Epithelial cell of proximal tubule (primary cell): ENCODE measurements around the gene DNAI1. TPM values are rescaled to one million over a fixed set of nuclear protein-coding genes. Genes with fewer than 3 reads are reported as not detected.

Source experiments
- DNase-seq: peaks from one replicate; pipeline ENCODE4 v3.0.0-alpha.2; 2011; ENCODE audit warnings: low read depth
- H3K4me3 ChIP-seq: 2 replicates; pipeline ENCODE4 v1.5.1; 2011; ENCODE audit warnings: low read depth, mild to moderate bottlenecking, low read length
- total RNA-seq: library from RNA; depleted of rRNA; stranded (reverse); fragments of >200 nt; gene quantifications from 2 replicates; pipeline ENCODE4 v1.2.3, GENCODE V29; 2015
- TF ChIP-seq, protein P1 (sequence below): conservative IDR thresholded peaks from 2 replicates; pipeline ENCODE4 v1.5.1; 2012; ENCODE audit warnings: low read depth, mild to moderate bottlenecking, low read length

DNAI1 gene
- total RNA-seq, 1 donor from 2014 or later = 0.06 TPM

DNA sequence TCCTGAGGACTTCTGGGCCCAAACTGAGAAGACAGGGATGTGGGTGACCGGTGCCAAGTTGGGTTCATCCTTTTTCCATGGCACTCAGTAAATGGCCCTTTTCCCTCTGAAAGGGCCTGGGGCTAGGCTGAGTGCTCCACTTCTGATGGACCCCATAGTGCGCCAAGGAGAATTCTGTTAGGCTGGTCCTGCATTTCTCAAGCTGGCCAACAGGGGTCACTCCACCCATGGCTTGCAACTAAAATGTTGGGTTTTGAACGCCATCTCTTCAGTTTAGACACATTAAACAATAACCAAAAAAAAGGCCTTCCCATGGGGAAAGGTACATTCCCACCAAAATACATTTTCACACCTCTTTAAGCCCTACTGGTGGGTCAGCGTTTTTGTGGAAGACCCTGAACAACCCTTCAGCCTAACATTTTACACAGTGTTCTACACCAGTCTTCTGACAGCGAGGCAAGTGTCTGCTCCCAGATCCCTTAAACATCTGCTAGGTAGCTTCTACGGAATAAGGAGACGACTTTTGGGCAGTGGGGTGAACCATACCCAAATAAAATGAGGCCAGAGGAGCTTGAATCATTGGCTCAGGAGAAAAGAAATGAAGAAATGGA lies 103.6 kb downstream of the DNAI1 start:
- no peak overlapping the region for H3K4me3 ChIP-seq
- DNase-seq = no peak
- TF ChIP-seq, protein P1, sequence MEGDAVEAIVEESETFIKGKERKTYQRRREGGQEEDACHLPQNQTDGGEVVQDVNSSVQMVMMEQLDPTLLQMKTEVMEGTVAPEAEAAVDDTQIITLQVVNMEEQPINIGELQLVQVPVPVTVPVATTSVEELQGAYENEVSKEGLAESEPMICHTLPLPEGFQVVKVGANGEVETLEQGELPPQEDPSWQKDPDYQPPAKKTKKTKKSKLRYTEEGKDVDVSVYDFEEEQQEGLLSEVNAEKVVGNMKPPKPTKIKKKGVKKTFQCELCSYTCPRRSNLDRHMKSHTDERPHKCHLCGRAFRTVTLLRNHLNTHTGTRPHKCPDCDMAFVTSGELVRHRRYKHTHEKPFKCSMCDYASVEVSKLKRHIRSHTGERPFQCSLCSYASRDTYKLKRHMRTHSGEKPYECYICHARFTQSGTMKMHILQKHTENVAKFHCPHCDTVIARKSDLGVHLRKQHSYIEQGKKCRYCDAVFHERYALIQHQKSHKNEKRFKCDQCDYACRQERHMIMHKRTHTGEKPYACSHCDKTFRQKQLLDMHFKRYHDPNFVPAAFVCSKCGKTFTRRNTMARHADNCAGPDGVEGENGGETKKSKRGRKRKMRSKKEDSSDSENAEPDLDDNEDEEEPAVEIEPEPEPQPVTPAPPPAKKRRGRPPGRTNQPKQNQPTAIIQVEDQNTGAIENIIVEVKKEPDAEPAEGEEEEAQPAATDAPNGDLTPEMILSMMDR = peak; percentile 64

DNA sequence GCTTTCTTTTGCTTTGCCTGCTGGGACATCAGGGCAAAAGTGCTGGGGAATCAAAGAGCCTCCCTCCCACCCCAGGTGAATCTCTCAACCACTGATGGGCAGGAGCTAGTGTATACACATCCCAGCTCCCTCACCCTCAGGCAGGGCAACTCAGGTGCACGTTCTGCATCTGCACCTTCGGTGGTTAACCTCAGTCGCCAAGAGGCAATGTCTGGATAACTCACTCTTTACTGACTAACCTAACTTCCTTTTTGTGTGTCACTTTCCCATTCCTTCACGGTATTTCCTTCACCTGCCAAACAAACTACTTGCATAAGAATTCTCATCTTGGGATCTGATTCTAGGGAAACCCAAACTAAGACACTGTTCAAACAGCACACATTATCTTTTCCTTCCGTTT lies 104.7 kb downstream of the DNAI1 start:
- TF ChIP-seq, protein P1 = no peak
- DNase-seq = no peak
- H3K4me3 ChIP-seq = no peak overlapping the region

DNA sequence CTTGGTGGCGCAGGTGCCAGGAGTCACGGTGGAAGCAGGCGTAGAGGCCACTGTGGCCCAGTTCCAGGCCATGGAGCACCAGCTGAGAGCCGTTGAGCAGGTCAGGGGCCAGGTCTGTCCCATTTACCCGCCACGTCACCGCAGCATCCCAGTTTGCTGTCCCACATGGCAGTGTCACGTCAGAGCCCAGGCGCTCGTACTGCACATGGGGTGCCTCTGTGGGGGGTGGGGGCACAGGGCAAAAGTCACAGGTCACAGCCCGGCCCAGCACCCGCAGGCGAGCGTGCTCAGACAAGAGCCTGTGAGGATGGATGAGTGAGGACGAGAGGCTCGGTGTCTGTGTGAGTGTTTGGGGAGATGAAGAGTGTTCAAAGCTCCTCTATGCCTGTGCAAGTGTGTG lies 106.0 kb downstream of the DNAI1 start:
- DNase-seq = no peak
- no peak overlapping the region for H3K4me3 ChIP-seq
- TF ChIP-seq, protein P1 = no peak

DNA sequence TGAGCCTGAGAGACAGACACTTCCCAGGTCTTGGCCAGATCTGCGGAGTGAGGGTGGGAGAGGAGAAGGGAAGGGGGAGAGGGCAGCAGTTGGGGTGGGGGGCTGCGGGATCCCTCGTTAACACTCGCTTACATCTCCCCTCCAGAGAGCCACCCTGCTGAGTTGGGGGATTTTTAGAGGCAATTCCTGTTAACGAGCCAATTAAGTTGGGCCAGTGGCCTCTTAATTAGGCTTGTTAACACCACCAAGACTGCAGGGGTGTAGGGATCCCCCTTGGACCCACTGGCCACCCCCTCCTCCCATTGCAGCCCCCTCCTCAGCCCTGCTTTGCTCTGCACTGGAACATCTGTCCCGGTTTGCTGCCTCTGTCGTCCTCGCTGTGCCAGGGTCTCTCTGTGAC lies 107.3 kb downstream of the DNAI1 start:
- H3K4me3 ChIP-seq = no peak overlapping the region
- TF ChIP-seq, protein P1 = no peak
- DNase-seq = no peak

DNA sequence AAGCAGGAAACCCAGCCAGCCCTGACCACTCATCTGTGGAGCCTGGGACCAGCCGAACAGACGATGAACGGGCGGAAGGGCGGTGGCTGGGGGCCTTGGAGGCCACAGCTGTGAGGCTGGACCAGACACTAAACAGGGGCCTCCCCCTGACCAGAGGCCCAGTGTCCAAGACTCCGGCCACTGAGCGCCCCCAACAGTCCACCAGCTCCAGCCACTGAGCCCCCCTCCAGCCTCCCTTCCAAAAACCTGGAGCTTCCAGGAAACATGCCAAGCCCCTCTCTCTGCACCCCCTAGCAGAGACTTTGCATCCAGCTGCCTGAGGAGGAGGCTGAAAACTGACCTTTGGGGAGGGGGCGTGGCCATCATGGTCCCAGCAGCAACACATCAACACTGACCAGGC lies 107.7 kb downstream of the DNAI1 start:
- DNase-seq = no peak
- H3K4me3 ChIP-seq = no peak overlapping the region
- TF ChIP-seq, protein P1 = no peak

DNA sequence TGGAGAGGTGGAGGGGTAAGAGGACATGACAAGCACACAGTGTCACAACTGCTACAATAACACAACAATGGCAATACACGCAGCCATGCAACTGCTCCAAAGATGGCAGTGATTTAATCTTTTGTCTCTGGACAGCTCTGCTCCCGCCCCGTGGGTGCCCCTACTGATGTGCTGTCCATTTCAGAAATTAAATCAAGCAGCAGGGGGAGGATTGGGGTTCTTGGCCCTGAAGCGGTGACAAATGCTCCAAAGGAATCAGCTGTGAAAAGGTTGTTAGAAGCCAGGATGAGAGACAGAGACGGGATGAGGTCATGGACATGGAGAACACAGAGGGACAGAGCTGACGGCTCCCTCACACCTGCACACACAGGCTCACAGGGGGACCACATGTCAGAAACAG lies 108.4 kb downstream of the DNAI1 start:
- DNase-seq = no peak
- H3K4me3 ChIP-seq = no peak overlapping the region
- TF ChIP-seq, protein P1 = no peak

DNA sequence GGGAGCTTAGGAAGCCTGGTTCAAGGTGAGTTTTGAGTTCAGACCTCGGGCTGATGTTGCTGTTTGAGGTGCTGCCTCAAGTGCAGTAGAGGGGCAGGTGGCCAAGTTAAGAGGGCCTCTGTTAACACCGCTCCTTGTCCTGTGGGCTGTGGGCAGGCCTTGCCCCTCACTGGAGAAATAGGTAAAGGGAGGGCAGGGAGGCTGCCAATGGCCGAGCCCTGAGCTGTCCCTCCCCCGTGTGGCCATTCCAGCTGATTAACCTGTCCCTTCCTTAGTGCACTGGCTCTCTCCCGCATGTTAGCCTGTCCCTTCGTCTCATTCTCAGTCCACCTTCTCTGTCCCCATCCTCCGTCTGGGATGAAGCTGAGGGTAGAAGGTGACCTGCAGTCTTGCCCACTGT lies 109.5 kb downstream of the DNAI1 start:
- no peak for DNase-seq
- no peak overlapping the region for H3K4me3 ChIP-seq
- TF ChIP-seq, protein P1 = no peak
